ENCODE data around the gene LRG1.
"Not testable (repeated sequence)": the region's sequence is repeated elsewhere in the genome, so short reads cannot be mapped to it uniquely, and the experiment has no call there.

Gene LRG1

GRCh38 chr19:4550479-4551050 is 10.7 kb upstream of the LRG1 start:
- no peak for DNase-seq (ENCODE audit: low read depth)

- DNase-seq (ENCODE audit: low read depth) = no peak
Measured at GRCh38 chr19:4550018-4550417, 10.2 kb upstream of the LRG1 start.

DNA sequence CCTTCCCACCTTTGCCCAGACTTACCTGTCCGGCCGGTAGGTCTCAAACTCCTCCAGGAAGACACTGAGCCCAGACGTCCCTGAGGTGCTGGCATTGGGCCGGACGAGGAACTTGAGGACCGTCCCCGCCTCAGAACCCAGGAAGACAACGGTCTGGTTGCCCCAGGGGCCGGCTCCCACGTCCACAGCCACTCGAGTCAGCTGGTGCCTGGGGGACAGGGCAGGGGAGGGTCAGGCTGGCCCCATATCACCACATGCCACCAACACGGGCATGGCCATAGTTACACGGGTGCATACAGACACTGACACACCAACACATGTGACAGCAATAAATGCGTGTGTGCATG is 8.4 kb upstream of the LRG1 start:
- DNase-seq (ENCODE audit: low read depth) = no peak

- DNase-seq (ENCODE audit: low read depth) = no peak
Measured at GRCh38 chr19:4547303-4548237, 7.7 kb upstream of the LRG1 start.

GRCh38 chr19:4543842-4544647 is 4.2 kb upstream of the LRG1 start:
- DNase-seq (ENCODE audit: low read depth) = no peak

DNA sequence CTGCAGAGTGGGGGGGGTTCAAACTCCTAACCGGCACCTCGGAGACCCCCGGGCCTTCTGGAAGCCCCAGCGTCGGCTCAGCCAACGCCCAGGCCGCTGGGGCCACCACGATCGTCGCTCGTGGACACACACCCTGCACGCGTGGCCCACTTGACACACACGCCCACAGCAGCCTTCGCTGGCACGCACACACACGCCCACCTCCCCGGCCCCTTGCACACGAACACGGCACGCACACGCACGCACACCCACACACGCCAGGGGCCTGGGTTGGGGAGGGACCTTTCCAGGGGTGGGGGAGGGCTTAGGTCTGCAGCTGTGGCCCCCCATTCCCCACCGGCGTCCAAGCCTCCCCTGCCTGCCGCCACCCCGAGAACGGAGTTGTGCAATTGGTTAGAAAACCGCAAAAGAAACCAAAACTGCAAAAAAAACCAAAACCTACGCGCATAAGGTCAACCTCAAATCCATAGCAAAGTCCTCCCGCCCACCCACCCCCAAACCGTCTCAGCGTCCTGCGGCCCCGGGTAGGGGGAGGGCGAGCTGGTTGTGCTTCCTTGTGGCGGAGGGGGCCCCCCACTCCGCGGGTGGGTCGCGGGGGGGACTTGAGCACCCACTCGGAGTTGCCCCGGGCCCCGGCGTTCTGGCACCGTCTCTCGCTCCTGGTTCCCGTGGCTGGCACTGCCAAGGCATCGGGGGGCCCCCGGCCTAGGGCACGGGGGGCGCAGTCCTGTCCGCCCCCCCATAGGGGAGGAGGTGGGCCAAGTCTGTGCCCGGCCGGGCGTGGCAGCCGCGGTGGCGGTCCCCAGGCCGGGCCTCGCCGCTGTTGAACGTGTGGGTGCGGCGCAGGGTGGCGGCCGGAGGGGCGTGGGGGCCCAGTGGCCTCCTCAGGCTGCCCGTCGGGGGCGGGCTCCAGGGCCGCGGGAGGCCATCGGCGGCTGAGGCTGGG is 3.3 kb upstream of the LRG1 start:
- DNase-seq (ENCODE audit: low read depth) = no peak

DNA sequence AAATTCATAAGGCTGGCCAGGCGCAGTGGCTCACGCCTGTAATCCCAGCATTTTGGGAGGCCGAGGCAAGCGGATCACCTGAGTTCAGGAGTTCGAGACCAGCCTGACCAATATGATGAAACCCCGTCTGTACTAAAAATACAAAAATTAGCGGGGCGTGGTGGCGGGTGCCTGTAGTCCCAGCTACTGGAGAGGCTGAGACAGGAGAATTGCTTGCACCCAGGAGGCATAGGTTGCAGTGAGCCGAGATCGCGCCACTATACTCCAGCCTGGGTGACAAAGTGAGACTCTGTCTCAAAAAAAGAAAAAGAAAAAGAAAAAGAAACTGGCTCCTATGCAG is 1.9 kb upstream of the LRG1 start:
- DNase-seq (ENCODE audit: low read depth) = not testable (repeated sequence)

DNA sequence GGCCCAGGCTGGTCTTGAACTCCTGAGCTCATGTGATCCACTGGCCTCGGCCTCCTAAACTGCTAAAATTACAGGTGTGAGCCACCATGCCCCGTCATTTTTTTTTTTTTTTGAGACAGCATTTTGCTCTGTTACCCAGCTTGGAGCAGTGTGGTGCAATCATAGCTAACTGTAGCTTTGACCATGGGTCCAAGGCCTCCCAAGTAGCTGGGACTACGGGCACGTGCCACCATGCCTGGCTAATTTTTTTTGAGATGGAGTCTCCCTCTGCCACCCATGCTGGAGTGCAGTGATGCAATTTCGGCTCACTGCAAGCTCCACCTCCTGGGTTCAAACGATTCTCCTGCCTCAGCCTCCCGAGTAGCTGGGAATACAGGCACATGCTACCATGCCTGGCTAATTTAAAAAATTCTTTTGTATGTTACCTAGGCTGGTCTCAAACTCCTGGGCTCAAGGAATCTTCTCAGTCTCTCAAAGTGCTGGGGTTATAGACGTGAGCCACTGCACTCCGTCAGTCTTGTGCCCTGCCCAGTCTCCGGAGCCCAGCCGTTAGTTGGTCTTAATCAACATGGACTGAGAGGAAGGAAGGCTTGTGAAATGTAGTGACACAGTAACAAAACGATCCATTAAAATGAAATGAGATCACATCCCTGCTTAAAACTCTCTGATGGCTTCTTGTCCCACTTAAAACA is 1.4 kb upstream of the LRG1 start:
- DNase-seq (ENCODE audit: low read depth) = no peak

DNA sequence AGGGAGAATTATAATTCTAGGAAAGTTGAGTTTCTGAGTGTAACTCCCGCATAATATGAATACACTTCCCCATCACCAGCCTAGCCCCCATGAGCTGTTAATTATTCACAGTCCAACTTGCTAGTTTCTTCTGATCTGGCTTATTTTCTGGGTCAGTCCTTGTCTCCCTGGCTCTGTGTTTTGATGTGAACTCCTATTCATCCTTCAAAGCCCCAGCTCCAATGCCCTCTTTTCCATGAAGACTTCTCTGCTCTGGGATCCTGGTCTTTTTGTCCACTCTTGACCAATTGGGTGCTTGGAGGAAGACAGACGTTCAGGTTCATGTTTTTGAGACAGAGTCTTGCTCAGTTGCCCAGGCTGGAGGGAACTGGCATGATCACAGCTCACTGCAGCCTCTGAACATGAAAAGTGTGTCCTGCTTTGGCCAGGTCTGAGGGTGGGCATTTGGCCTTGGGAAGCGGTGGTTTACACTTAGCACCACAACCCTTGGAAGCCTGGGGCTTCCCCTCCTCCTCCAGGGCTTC is 605 bp downstream of the LRG1 start:
- no peak for DNase-seq (ENCODE audit: low read depth)

DNA sequence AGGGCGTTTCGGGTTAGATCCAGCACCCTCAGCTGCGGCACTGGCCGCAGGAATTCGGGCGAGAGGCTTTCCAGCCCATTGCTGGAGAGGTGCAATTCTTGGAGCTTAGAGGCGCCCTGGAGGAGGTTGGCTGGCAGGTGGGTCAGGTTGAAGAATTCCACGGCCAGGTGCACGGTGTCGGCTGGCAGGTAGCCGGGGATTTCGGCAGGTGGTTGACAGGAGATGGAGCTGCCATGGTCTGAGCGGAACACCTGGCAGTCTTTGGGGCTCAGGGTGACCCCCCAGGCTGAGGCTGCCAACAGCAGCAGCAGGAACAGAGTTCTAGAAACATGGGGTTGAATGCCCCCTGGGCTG is 1.3 kb downstream of the LRG1 start:
- no peak for DNase-seq (ENCODE audit: low read depth)

- DNase-seq (ENCODE audit: low read depth) = no peak
Measured at GRCh38 chr19:4537953-4538600, 1.8 kb downstream of the LRG1 start.

DNA sequence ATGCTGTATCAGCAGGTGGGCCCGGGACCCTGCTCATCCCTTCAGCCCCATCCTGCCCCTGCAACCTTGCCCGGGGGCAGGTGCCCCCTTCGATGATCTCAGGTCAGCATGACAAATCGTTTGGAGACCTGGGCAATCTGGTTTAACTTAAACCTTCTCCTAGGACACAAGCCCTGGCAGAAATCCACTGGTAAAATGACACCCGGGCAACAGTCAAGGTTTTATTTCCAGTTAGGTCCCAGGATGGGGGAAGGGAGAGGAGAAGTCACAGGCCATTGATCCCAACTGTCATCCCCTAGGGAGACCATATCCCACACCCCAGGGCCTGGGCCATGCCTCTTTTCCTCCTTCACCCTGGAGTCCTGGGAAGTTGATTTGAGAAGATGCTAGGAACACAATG is 3.0 kb downstream of the LRG1 start:
- no peak for DNase-seq (ENCODE audit: low read depth)

- peak; percentile 36 for DNase-seq (ENCODE audit: low read depth)
Measured at GRCh38 chr19:4534836-4535658, 4.8 kb downstream of the LRG1 start, which contains the start of gene PLIN5. TSS of gene PLIN5 (minus strand) at chr19:4535224. CDS start at chr19:4534074, 1,150 bp downstream.

GRCh38 chr19:4533835-4534424 is 5.9 kb downstream of the LRG1 start:
- no peak for DNase-seq (ENCODE audit: low read depth)

DNA sequence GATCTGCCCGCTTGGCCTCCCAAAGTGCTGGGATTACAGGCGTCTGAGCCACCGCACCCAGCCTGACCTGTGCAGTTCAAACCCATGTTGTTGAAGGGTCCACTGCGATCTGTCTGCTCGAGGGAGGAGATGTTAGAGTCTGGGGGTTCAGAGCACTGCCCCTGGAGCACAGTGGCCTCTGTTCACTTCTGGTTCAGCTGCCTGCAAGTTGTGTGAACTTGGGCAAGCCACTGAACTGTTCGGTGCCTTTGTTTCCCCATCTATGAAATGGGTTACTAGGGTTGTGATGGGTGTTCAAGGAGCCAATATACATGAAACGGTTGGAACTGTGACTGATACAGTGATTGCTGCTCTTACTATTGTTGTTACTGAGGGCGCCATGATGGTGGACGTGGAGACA is 6.5 kb downstream of the LRG1 start:
- no peak for DNase-seq (ENCODE audit: low read depth)

DNA sequence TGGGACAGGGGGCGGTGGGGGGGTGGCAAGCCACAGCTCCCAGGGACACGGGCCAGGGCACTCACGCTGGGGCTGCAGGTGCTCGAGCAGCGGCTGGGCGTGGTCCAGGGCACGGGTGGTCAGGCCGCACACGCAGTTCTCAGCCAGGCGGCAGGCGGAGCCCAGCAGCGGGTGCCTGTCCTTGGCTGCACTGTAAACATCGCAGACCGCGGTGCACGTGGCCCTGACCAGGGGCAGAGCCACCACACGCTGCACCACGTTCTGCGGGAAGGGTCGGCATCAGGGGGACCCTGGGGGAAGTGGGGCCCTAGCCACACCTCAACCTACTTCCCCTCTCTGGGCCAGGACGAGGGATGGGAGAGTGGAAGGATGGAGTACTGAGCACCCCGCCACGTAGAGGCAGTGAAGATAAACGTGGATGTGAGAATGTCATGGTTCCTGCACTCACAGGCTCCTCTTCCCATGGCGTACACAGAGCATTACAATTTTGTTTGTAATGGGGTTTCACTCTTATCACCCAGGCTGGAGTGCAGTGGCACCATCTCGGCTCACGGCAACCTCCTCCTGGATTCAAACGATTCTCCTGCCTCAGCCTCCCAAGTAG is 8.2 kb downstream of the LRG1 start:
- DNase-seq (ENCODE audit: low read depth) = no peak

DNA sequence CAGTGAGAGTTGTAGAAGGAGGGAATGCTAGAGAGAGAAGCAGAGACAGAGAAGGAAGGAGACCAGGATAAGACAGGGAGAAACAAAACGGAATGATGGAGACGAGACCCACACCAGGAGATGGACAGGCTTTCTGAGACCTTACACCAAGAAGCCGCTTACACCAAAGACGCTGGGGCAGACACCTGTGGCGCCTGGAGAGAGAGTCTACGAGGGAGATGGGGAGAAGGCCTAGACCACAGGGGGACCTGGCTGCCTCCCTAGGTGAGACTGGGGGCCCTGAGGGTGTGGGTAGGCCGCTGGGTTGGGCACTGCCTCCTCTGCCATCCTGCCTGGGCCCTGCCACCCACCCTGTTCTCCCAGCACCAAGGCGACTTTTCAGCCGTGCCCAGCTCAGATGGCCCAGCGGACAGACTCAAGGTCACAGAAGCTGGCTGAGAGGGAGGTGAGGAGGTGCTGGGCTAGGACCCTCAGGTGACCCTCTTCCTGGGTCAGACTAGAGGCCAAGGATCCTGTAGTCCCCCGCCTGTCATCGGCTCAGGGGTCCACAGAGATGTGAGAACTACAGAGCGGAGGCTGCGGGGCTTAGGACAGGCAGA is 9.8 kb downstream of the LRG1 start:
- DNase-seq (ENCODE audit: low read depth) = no peak

GRCh38 chr19:4528843-4529242 is 11.0 kb downstream of the LRG1 start:
- no peak for DNase-seq (ENCODE audit: low read depth)

All from amniotic epithelial cell (primary cell).